Fibroblast of upper back skin (primary cell): Measurements from ENCODE around the gene RMND5A.
A peak's percentile ranks its signal among the peaks of the same experiment; 100 is the strongest.
"Not testable (repeated sequence)": the region's sequence is repeated elsewhere in the genome, so short reads cannot be mapped to it uniquely, and the experiment has no call there.

ENCODE experiments used
- DNase-seq: peaks from one replicate; pipeline ENCODE4 v3.0.0-alpha.2; 2013

The RMND5A gene

GRCh38 chr2:86714579-86715173, 5.4 kb upstream of the RMND5A start:
- not testable (repeated sequence) for DNase-seq

- not testable (repeated sequence) for DNase-seq
Observed at GRCh38 chr2:86719263-86719636, 841 bp upstream of the RMND5A start.

DNA sequence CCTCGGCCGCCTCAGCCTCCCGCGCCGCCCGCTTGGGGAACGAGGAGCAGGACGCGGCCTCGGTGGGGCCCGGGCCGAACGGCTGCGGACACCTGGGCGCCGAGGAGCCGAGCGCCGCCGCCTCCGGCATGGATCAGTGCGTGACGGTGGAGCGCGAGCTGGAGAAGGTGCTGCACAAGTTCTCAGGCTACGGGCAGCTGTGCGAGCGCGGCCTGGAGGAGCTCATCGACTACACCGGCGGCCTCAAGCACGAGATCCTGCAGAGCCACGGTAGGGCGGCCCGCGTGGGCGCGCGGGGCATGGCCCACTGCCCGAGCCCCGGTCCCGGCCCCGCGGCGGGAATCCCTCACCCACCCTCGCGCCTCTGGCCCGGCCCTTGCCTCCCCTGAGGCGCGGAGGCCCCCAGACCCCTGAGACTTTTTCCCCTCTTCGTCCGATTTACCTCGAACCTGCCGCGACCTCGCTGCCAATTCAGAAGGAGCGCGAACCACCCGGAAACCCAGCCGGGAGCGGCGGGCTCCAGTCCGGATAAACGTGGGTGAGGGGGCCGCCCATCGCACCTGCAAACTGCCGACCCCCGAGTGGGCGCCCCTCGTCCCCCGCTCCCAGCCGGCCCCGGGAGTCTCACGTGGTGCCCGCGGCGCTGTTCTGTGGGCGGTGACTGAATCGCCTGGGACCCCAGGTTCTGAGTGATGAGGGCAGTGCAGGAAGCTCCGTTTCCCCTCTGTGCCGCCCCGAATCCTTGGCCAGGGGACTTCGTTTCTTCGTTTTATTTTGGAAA, 639 bp downstream of the RMND5A start:
- peak; percentile 22 for DNase-seq

- not testable (repeated sequence) for DNase-seq
Observed at GRCh38 chr2:86725706-86726105, 5.6 kb downstream of the RMND5A start.

GRCh38 chr2:86732040-86732525, 12.0 kb downstream of the RMND5A start:
- not testable (repeated sequence) for DNase-seq

- not testable (repeated sequence) for DNase-seq
Observed at GRCh38 chr2:86732837-86733236, 12.7 kb downstream of the RMND5A start.

GRCh38 chr2:86733528-86733927, 13.4 kb downstream of the RMND5A start:
- not testable (repeated sequence) for DNase-seq

DNA sequence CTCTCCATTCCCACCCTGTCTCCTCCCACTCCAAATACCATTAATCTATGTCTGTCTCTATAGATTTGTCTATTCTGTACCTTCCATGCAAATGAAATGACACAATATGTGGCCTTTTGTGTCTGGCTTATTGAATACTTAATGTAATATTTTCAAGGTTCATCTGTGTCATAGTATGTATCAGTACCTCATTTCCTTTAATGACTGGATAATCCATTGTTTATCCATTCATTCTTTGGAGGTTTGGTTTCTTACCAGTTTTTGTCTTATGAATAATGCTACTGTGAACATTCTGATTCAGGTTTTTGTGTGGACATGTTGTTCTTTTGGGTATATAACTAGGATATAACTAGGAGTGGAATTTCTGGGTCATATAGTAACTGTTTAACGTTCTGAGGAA, 14.8 kb downstream of the RMND5A start:
- not testable (repeated sequence) for DNase-seq

GRCh38 chr2:86739485-86739884, 19.4 kb downstream of the RMND5A start:
- DNase-seq = not testable (repeated sequence)

DNA sequence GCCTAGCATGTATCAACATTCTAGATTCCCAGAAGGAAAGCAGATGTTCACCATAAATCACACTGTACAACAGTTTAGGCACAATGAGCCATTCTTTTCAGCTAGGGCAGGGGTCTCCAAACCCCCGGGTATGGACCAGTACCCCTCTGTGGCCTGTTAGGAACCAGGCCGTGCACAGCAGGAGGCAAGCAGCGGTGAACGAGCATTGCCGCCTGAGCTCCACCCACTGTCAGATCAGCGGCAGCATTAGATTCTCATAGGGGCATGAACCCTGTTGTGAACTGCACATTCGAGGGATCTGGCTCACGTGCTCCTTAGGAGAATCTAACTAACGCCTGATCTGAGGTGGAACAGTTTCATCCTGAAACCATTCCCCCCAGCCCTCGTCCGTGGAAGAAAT, 19.8 kb downstream of the RMND5A start:
- DNase-seq = not testable (repeated sequence)

GRCh38 chr2:86741889-86742498, 21.9 kb downstream of the RMND5A start:
- DNase-seq = not testable (repeated sequence)

DNA sequence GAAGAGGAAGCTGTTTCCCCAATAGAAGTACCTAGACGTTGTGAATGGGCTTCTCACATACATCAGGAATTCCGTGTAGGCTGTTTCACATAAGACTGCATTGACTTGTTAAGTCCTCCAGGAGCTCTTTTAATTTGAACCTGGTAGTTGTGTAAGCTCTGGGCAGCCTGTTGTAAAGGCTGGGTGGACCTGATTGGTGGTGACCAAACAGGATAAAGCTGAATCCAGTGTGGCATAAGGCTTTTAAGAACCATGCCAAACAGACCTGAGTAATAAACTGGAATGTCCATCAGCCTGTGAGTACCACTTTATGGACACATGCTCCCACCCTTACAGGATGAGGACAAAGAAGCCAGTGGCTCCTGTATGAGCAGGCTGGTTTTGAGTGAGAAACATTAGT, 24.1 kb downstream of the RMND5A start:
- DNase-seq = no peak

DNA sequence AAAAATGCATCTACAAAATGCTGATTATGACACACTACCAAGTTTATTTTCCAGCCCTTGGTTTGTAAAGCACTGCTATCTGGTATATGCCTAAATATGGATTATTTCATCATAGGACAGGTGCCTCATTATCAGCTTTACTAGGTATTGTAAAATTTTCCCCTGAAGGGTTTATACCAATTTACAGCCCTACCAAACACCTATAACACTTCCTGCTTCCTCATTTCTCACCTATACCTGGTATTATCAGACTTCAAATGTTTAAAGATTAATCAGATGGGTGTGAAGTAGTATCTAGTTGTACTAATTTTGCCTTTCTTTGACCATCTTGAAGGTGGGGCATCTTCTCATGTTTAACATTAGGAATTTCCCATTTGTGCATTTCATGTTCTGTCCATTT, 26.8 kb downstream of the RMND5A start:
- no peak for DNase-seq

DNA sequence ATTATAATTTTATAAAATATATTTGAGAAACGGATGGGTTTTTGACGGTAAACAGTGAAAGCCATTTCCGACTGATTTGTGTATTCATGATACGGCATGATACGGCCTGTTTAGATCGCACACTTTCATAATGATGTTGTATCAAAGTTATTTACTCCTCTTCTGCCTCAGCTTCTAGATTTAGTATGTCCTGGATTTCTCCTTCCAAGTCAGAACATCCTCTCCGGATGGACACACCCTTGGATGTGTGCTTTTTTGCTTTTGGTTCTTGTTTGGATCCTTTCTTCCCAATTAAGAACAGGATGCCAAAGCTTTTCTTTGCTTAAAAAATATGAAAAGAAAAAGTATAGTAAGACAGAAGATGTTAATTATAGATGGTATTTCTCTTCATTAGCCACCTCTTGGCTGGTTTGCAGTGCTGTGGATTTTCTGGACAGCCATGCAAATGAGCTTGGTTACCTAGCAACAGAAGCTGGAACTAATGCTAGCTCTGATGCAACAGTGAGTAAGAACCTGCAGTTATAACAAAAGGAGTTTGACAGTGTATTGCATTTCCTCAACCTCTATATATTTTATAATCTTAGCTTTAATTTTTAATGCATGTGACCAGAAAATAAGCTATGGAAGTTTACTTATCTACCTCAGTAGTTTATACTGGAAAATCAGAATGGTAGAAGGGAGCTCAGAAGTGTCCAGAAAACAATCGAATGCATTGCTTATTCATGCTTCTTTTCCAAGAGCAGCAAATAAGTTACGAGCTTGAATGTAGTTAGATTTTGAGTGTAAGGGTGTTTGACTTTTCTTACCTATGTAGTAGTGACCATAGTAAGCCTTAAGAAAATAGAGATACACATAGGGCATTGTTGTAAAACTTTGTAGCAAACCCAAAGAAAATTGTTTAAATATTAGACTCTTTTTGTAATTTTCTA, 27.9 kb downstream of the RMND5A start:
- peak; percentile 94 for DNase-seq

GRCh38 chr2:86750240-86750839, 30.2 kb downstream of the RMND5A start:
- DNase-seq = no peak

DNA sequence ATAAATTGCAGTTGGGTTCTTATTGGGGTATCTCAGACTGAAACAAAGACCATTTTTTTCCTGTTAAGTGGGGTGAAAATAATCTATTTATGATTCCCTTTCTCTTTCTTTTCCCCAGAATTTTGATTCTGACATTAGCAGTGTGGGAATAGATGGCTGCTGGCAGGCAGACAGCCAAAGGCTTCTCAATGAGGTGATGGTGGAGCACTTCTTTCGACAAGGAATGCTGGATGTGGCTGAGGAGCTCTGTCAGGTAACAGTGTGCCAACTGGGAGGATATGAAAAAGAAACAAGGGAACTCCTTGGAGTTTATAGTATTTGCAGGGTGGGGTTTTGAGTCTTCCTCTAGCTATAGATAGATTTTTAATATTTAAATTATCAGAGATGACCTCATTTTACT, 31.7 kb downstream of the RMND5A start:
- DNase-seq = no peak

DNA sequence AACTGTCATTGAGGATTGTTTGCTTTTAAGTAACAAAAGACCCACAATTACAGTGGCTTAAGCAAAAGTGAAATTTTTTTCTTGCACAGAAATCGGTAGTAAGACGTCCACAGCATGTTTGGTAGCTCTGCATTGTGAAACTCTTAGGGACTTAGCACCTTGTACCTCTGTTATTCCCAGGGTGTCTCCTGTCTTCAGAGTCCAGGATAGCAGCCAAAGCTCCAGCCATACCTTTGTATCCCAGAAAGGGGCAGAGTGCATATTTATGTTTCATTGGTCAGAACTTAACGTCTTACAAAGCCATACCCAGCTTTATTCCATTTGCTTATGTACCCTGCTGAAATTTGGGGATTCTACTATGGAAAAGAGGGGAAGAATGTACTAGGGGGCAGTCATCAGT, 32.8 kb downstream of the RMND5A start:
- DNase-seq = no peak

GRCh38 chr2:86753606-86754005, 33.5 kb downstream of the RMND5A start:
- DNase-seq = no peak

DNA sequence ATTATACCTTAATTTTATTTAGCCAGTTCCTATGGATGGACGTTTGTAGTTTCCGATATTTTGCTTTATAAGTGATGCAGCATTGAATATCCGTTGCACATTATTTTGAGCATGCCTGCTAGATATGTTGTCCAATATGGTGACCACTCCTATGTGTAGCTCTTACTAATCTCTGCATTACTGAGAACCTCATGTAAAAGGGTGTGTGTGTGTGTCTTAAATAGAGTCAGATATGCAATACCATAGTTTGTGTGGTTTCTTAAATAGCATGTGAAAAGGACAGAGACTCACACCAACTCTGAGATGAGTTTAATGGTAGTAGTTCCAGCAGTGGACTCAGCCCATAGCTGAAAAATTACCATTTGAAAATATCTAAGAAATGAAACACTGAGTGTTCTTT, 38.3 kb downstream of the RMND5A start:
- no peak for DNase-seq

DNA sequence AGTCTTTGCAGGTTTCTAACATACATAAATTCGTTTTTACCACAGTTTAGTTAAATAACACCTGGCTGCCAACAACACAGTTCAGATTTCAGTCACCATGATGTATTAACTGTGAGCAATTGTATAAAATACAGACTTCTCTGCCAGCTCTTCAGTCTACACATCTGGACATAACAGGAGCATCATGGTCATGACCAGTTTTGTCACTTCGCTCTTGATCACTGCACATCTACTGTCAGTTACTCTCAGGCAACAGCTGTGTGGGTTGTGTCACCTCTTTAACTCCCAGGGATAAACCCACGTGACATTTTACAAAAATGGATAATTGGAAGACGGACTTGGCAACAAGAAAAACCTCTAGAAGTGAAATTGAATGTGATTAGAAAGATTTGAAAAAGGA, 40.3 kb downstream of the RMND5A start:
- no peak for DNase-seq

- DNase-seq = peak; percentile 23
Observed at GRCh38 chr2:86764661-86765309, 44.7 kb downstream of the RMND5A start.

DNA sequence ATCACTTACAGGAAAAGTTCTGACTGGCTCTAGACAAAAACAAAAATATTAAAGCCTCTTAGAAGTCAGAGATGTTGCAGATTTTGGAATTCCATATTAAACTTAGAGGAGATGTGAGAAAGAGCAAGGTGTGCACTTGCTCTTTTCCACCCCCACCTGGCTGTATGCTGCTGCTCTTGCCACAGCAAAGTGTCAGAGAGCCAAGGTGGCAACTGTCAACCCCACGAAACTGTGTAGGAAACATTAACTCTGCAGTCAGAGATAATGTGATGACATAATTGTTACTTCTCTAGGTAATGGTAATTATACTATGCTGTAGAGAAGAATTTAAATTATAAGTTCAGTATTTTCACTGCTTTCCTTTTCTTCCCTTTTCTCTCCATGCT, 45.2 kb downstream of the RMND5A start:
- DNase-seq = no peak
